HK-2 (cell line): Measurements from ENCODE around the gene YBX3.

Experiments used
- DNase-seq: peaks from one replicate; pipeline ENCODE4 v3.0.0-alpha.2; 2018; ENCODE audit not compliant: unreplicated experiment

Gene YBX3

GRCh38 chr12:10669533-10669932, 53.6 kb downstream of the YBX3 start:
- no peak for DNase-seq

- no peak for DNase-seq
Observed at GRCh38 chr12:10668526-10668925, 54.6 kb downstream of the YBX3 start.

GRCh38 chr12:10667581-10667980, 55.5 kb downstream of the YBX3 start:
- DNase-seq, result no peak

- DNase-seq, result no peak
Observed at GRCh38 chr12:10664499-10664898, 58.6 kb downstream of the YBX3 start.

GRCh38 chr12:10663869-10664268, 59.3 kb downstream of the YBX3 start:
- DNase-seq, result no peak

GRCh38 chr12:10661338-10661737, 61.8 kb downstream of the YBX3 start:
- DNase-seq, result no peak

- DNase-seq, result no peak
Observed at GRCh38 chr12:10654003-10654402, 69.1 kb downstream of the YBX3 start.

- no peak for DNase-seq
Observed at GRCh38 chr12:10652192-10652591, 70.9 kb downstream of the YBX3 start.
